H1 (cell line): ENCODE data around the gene CCDC73. TPM values are rescaled to one million over a fixed set of nuclear protein-coding genes. Genes with fewer than 3 reads are reported as not detected.

Experiments
- CTCF ChIA-PET: fragments of 300-600 bp; sonication (Branson Sonifier 250); formaldehyde crosslinking; loops from one replicate; lab custom pipeline; 2021; ENCODE audit not compliant: partially characterized antibody; lab: Charles Lee
- POLR2A ChIA-PET: fragments of 300-600 bp; sonication (Branson Sonifier 250); formaldehyde crosslinking; loops from one replicate; lab custom pipeline; 2021; ENCODE audit warnings: inconsistent platforms; ENCODE audit not compliant: partially characterized antibody; lab: Charles Lee
- DNase-seq, 2 experiments: peaks; one replicate each; pipeline versions ENCODE4 v3.0.0 to v3.0.0-alpha.2; 2010 to 2022; ENCODE audit warnings: low spot score in 2 of 2, low read depth in 1 of 2, mixed read lengths in 1 of 2
- FAIRE-seq: peaks from 2 replicates; lab custom pipeline; 2011; peaks lifted over from hg19 to GRCh38; lab: Jason Lieb, UNC
- H2AFZ ChIP-seq: 2 replicates; pipeline ENCODE4 v1.8.1; 2012; ENCODE audit warnings: low read length, inconsistent platforms
- H2AK5ac ChIP-seq: 2 replicates; pipeline ENCODE4 v1.6.1; 2013; ENCODE audit warnings: low read depth, low read length
- H2BK120ac ChIP-seq: replicated peaks from 2 replicates; pipeline ENCODE3; 2013; ENCODE audit warnings: low read depth, low read length, inconsistent platforms
- H2BK12ac ChIP-seq: 2 replicates; pipeline ENCODE4 v1.6.1; 2013; ENCODE audit warnings: low read depth, low read length
- H2BK15ac ChIP-seq: 2 replicates; pipeline ENCODE4 v1.6.1; 2013; ENCODE audit warnings: low read length
- H2BK20ac ChIP-seq: 2 replicates; pipeline ENCODE4 v1.6.1; 2013; ENCODE audit warnings: low read length
- H2BK5ac ChIP-seq: 2 replicates; pipeline ENCODE4 v1.6.1; 2013; ENCODE audit warnings: low read depth, low read length
- H3K14ac ChIP-seq: 2 replicates; pipeline ENCODE4 v1.6.1; 2013; ENCODE audit warnings: inconsistent platforms; ENCODE audit not compliant: insufficient read length
- H3K18ac ChIP-seq: 2 replicates; pipeline ENCODE4 v1.6.1; 2013; ENCODE audit warnings: low read length; ENCODE audit errors: extremely low read depth
- H3K23ac ChIP-seq: 2 replicates; pipeline ENCODE4 v1.6.1; 2013; ENCODE audit warnings: inconsistent platforms; ENCODE audit not compliant: insufficient read length
- H3K23me2 ChIP-seq: 2 replicates; pipeline ENCODE4 v1.6.1; 2013; ENCODE audit warnings: low read depth, low read length
- H3K27ac ChIP-seq: 2 replicates; pipeline ENCODE4 v1.6.1; 2011; ENCODE audit warnings: low read depth, low read length, inconsistent platforms
- H3K27me3 ChIP-seq, 4 experiments: replicated peaks in 1 of 4; 1 replicate in 1 of 4; 2 replicates in 3 of 4; pipeline versions ENCODE4 v1.6.1 to v1.8.1; 2011 to 2013; ENCODE audit warnings: low read length in 3 of 4, mild to moderate bottlenecking in 3 of 4, inconsistent platforms in 2 of 4, mixed read lengths in 2 of 4, moderate library complexity in 1 of 4; ENCODE audit not compliant: control insufficient read depth in 3 of 4, insufficient read depth in 3 of 4; ENCODE audit errors: extremely low read depth in 1 of 4
- H3K36me3 ChIP-seq, 4 experiments: 2 replicates each; pipeline versions ENCODE4 v1.6.1 to v1.8.1; 2011 to 2013; ENCODE audit warnings: mild to moderate bottlenecking in 4 of 4, low read length in 3 of 4, moderate library complexity in 2 of 4, control low read depth in 1 of 4, inconsistent platforms in 1 of 4; ENCODE audit not compliant: insufficient read depth in 4 of 4, control insufficient read depth in 2 of 4
- H3K4ac ChIP-seq: replicated peaks from 2 replicates; pipeline ENCODE3; 2013; ENCODE audit warnings: low read length, low read depth, mixed read lengths, inconsistent platforms; ENCODE audit not compliant: insufficient read length
- H3K4me1 ChIP-seq, 4 experiments: replicated peaks in 1 of 4; 1 replicate in 1 of 4; 2 replicates in 3 of 4; pipeline versions ENCODE4 v1.6.1 to v1.8.1; 2011 to 2013; ENCODE audit warnings: low read length in 3 of 4, inconsistent platforms in 2 of 4, mixed read lengths in 1 of 4; ENCODE audit not compliant: insufficient read depth in 4 of 4, control insufficient read depth in 3 of 4
- H3K4me2 ChIP-seq, 2 experiments: 2 replicates each; pipeline versions ENCODE4 v1.6.1 to v1.8.1; 2011 to 2013; ENCODE audit warnings: low read depth in 2 of 2, low read length in 2 of 2, control low read depth in 1 of 2, inconsistent platforms in 1 of 2, mild to moderate bottlenecking in 1 of 2; ENCODE audit not compliant: insufficient read depth in 1 of 2
- H3K4me3 ChIP-seq, 4 experiments: fragments of 200-600, 300-600 bp in 1 of 4; sonication (generic), shearing (Covaris generic), sonication (Bioruptor Twin) in 1 of 4; 2 replicates each; pipeline versions ENCODE4 v1.5.1 to v1.8.1; 2011 to 2016; ENCODE audit warnings: low read length in 4 of 4, low read depth in 3 of 4, control low read depth in 2 of 4, inconsistent platforms in 2 of 4, mild to moderate bottlenecking in 2 of 4, mixed read lengths in 1 of 4, moderate library complexity in 1 of 4; ENCODE audit not compliant: insufficient read depth in 2 of 4; ENCODE audit errors: extremely low read depth in 1 of 4
- H3K56ac ChIP-seq: replicated peaks from 2 replicates; pipeline ENCODE3; 2013; ENCODE audit warnings: low read depth, mild to moderate bottlenecking, mixed read lengths, low read length, inconsistent platforms; ENCODE audit not compliant: insufficient read length
- H3K79me1 ChIP-seq: 2 replicates; pipeline ENCODE4 v1.6.1; 2013; ENCODE audit warnings: low read depth, low read length, control low read depth
- H3K79me2 ChIP-seq, 2 experiments: 2 replicates each; pipeline versions ENCODE4 v1.6.1 to v1.8.1; 2012 to 2013; ENCODE audit warnings: low read length in 2 of 2, mild to moderate bottlenecking in 2 of 2, inconsistent platforms in 1 of 2; ENCODE audit not compliant: insufficient read depth in 2 of 2, control insufficient read depth in 1 of 2
- H3K9ac ChIP-seq, 4 experiments: replicated peaks in 1 of 4; 1 replicate in 1 of 4; 2 replicates in 3 of 4; pipeline versions ENCODE4 v1.6.1 to v1.8.1; 2011 to 2013; ENCODE audit warnings: low read depth in 3 of 4, low read length in 3 of 4, control low read depth in 2 of 4, mild to moderate bottlenecking in 2 of 4, moderate library complexity in 2 of 4, inconsistent platforms in 1 of 4; ENCODE audit errors: extremely low read depth in 1 of 4
- H3K9me3 ChIP-seq, 2 experiments: 2 replicates each; pipeline versions ENCODE4 v1.6.1 to v1.8.1; 2012 to 2013; ENCODE audit warnings: mild to moderate bottlenecking in 2 of 2, moderate library complexity in 2 of 2, control low read depth in 1 of 2, inconsistent platforms in 1 of 2, low read depth in 1 of 2, low read length in 1 of 2, mixed read lengths in 1 of 2; ENCODE audit not compliant: insufficient read depth in 2 of 2
- H4K20me1 ChIP-seq, 2 experiments: replicated peaks in 1 of 2; 2 replicates each; pipeline versions ENCODE3 to v1.8.1; 2011 to 2013; ENCODE audit warnings: inconsistent platforms in 2 of 2, low read length in 2 of 2, mild to moderate bottlenecking in 1 of 2; ENCODE audit not compliant: insufficient read depth in 2 of 2, control insufficient read depth in 1 of 2
- H4K5ac ChIP-seq: 2 replicates; pipeline ENCODE4 v1.6.1; 2013; ENCODE audit warnings: low read length, low read depth, mixed read lengths, inconsistent platforms; ENCODE audit not compliant: insufficient read length
- H4K8ac ChIP-seq: 2 replicates; pipeline ENCODE4 v1.8.0; 2013; ENCODE audit warnings: mild to moderate bottlenecking, moderate library complexity, low read length, inconsistent platforms; ENCODE audit not compliant: insufficient read depth; ENCODE audit errors: extremely low read depth
- H4K91ac ChIP-seq: replicated peaks from 2 replicates; pipeline ENCODE3; 2013; ENCODE audit warnings: low read length, mixed read lengths, inconsistent platforms; ENCODE audit not compliant: insufficient read length
- GTF2F1 ChIP-seq: IDR thresholded peaks from 2 replicates; pipeline ENCODE4 v1.6.1; 2012; ENCODE audit warnings: low read depth, low read length, improper control_type of control experiment, borderline replicate concordance
- HDAC2 ChIP-seq, 2 experiments: fragments of 300-600 bp in 1 of 2; sonication (generic) in 1 of 2; IDR thresholded peaks; 2 replicates each; pipeline ENCODE4 v1.6.1; 2011 to 2012; ENCODE audit warnings: low read depth in 2 of 2, low read length in 2 of 2, mild to moderate bottlenecking in 2 of 2, moderate library complexity in 2 of 2, borderline replicate concordance in 1 of 2, inconsistent platforms in 1 of 2
- SUZ12 ChIP-seq: fragments of 200-600 bp; sonication (generic); IDR thresholded peaks from 2 replicates; pipeline ENCODE4 v1.6.1; 2012; ENCODE audit warnings: mild to moderate bottlenecking, inconsistent platforms, low read length, moderate library complexity, mixed read lengths
- TBP ChIP-seq: IDR thresholded peaks from 2 replicates; pipeline ENCODE4 v1.6.1; 2011; ENCODE audit warnings: low read depth, low read length, improper control_type of control experiment
- WGBS, 2 experiments: shearing (Covaris generic) in 1 of 2; methylation state at CpG; one replicate each; pipeline versions ENCODE4 v1.1.6 to v1.1.7; 2013 to 2015; ENCODE audit warnings: low lambda C conversion rate in 2 of 2, mixed read lengths in 2 of 2, inconsistent platforms in 1 of 2, low coverage in 1 of 2, missing lambda C conversion rate in 1 of 2; ENCODE audit not compliant: insufficient replicate concordance in 2 of 2, insufficient coverage in 1 of 2, insufficient read length in 1 of 2; ENCODE audit errors: extremely low coverage in 1 of 2, missing lambda C conversion rate in 1 of 2; 5-methylcytosine and 5-hydroxymethylcytosine counted together
- polyA plus RNA-seq, 7 experiments: library from polyadenylated mRNA; depleted of rRNA in 3 of 7; stranded (reverse) in 5 of 7; unstranded in 2 of 7; fragments of >200 nt in 5 of 7; fragments of 200-250 nt in 2 of 7; gene quantifications; 1 replicate in 5 of 7; 2 replicates in 1 of 7; 4 replicates in 1 of 7; pipeline versions ENCODE4 v1.2.1 to v1.2.3, GENCODE V29; 2011 to 2013; ENCODE audit warnings: missing spikeins in 2 of 7, mixed read lengths in 2 of 7
- total RNA-seq: library from RNA; stranded (reverse); fragmentation: NEBNext Ultra II Directional; extraction: Animal tissue kit (Norgen Biotek cat#: 25700); gene quantifications from 2 replicates; pipeline ENCODE4 v1.2.1, GENCODE V29; 2021

CCDC73 gene
- total and polyA plus RNA-seq, 2 of the 8 experiments (the other 6 are each of a cell fraction or from before 2014, with no cell fraction given) = not detected

DNA sequence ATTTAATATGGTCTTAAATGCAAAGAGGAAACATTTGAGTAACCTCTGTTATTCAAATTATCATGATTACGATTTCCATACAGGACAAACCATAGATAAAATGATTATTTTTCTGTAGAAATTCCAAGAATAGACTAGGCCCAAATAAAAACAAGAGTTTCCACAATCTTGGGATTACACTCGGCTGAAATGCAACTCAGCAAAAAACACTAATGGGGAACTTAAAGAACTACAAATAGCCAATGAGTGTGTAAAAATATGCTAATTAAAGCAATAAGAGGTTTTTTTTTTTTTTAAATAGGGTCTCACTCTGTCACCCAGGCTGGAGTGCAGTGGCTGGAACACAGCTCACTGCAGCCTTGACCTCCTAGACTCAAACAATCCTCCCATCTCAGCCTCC is 24.7 kb upstream of the CCDC73 start:
- 90% methylated on average over 2 of the region's 2 CpGs; no CpG with 5 or more reads in 1 of the 2 experiments for WGBS, 2 experiments

More for the DNA sequence above, 24.7 kb upstream of the CCDC73 start:
- Histone ChIP-seq H3K9me3 (no peaks in the 10 kb centered on the region), H3K79me1 (no peaks in the 10 kb centered on the region), H4K20me1 (no peaks in the 10 kb centered on the region), H4K91ac (no peak overlapping the region), H2AK5ac (no peak overlapping the region), H3K4me3 (no peak overlapping the region), H3K4me1 (no peaks in the 10 kb centered on the region), H3K27me3 (no peaks in the 10 kb centered on the region), H3K56ac (no peak overlapping the region), H2BK120ac (no peak overlapping the region), H2BK20ac (no peak overlapping the region), H3K4ac (no peak overlapping the region), H3K23ac (no peak overlapping the region), H3K14ac (no peak overlapping the region), H4K8ac (no peak overlapping the region), H2BK15ac (no peak overlapping the region), H3K79me2 (no peaks in the 10 kb centered on the region), H2AFZ (no peak overlapping the region), H3K36me3 (no peaks in the 10 kb centered on the region), H3K23me2 (no peaks in the 10 kb centered on the region), H2BK12ac (no peak overlapping the region), H3K27ac (no peak overlapping the region), H3K4me2 (no peak overlapping the region), H4K5ac (no peak overlapping the region), H2BK5ac (no peak overlapping the region), H3K9ac (no peak overlapping the region), H3K18ac (no peak overlapping the region)
- no peak for DNase-seq
- FAIRE-seq = no peak
- TF ChIP-seq GTF2F1 = no peak
- no peak for TF ChIP-seq TBP
- TF ChIP-seq HDAC2 (IDR thresholded peaks at IDR 0.05; ENCODE audit: borderline replicate concordance in 1 of 2, low read depth in 2 of 2, low read length in 2 of 2) = no peak
- no peak for TF ChIP-seq SUZ12
- ChIA-PET POLR2A (no interaction called here), CTCF (no interaction called here)
